Stimulated activated CD8-positive, alpha-beta memory T cell treated with anti-CD3 and anti-CD28 coated beads, Interleukin-15, amount 100 ng/mL, for 48 hours (primary cell): ENCODE measurements around the gene DRC7.
"Not testable (repeated sequence)": the region's sequence is repeated elsewhere in the genome, so short reads cannot be mapped to it uniquely, and the experiment has no call there.

Experiments
- DNase-seq, 2 donors: peaks; one replicate each; pipeline ENCODE4 v3.0.0-alpha.2; 2020; ENCODE audit warnings: low read depth in 2 of 2

Gene DRC7

GRCh38 chr16:57734308-57734924 lies 39.8 kb downstream of the DRC7 start:
- no peak for DNase-seq

GRCh38 chr16:57734925-57735754 lies 40.5 kb downstream of the DRC7 start:
- peak; percentile 98 for DNase-seq

GRCh38 chr16:57735755-57736418 lies 41.3 kb downstream of the DRC7 start, which contains the start of gene KATNB1:
KATNB1 (plus strand) TSS chr16:57735770; CDS start chr16:57737244, 1,474 bp downstream.
- no peak for DNase-seq

- DNase-seq, result peak in 1 of 2 donors; percentile 25
Observed at GRCh38 chr16:57736419-57737351, 42.1 kb downstream of the DRC7 start.

GRCh38 chr16:57738844-57739243 lies 44.2 kb downstream of the DRC7 start:
- no peak for DNase-seq

GRCh38 chr16:57739756-57740422 lies 45.3 kb downstream of the DRC7 start:
- DNase-seq, result no peak

GRCh38 chr16:57740423-57741071 lies 45.9 kb downstream of the DRC7 start:
- DNase-seq, result no peak

GRCh38 chr16:57741660-57742191 lies 47.1 kb downstream of the DRC7 start:
- no peak for DNase-seq

- no peak for DNase-seq
Observed at GRCh38 chr16:57742543-57742942, 47.9 kb downstream of the DRC7 start.

- no peak for DNase-seq
Observed at GRCh38 chr16:57743458-57743857, 48.9 kb downstream of the DRC7 start.

DNA sequence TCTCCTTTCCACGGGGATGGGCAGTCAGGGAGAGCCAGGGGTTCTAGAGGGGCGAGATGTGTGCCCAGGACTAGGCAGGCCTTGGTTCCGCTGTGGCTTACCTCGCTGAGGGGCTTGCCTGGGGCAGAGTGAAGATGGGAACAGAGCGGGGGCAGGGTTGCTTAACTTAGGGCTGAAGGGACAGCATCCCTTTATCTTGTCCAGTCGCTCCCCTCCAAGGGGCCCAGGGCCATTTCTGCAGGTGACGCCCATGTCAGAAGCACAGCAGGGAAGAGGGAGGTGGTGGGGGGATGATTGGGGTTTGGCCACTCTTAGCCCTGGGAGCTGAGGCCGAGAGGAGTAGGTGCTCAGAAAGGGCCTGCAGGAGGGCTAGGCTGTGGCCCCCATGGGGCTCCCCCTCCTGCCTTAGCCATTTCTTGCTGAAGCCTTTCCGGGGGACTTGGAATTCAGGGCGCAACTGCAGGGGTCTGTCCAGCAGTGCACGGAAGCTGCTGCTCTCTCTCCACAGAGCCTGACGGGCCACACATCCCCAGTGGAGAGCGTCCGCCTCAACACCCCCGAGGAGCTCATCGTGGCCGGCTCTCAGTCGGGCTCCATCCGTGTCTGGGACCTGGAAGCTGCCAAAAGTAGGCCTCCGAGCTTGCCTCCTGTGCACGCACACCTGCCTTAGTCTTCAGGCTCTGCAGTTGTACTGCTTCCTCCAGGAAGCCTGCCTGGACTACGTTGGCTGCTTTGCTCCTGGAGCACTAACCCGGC lies 49.5 kb downstream of the DRC7 start:
- DNase-seq, result no peak

DNA sequence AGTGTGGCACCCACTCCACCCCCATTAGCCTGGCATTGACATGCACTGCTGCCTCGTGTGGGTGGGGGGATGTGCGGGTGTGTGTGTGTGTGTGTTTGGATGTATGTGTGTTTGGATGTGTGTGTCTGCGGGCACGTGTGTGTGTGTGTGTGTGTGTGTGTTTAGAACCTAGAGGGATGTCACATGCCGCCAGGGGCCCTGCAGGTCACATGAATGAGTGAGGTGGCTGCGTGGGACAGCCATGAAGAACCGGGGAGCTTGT lies 50.0 kb downstream of the DRC7 start:
- DNase-seq, result no peak

GRCh38 chr16:57745768-57746167 lies 51.2 kb downstream of the DRC7 start:
- DNase-seq, result no peak

- DNase-seq, result not testable (repeated sequence)
Observed at GRCh38 chr16:57746316-57746715, 51.7 kb downstream of the DRC7 start.

GRCh38 chr16:57747091-57747490 lies 52.5 kb downstream of the DRC7 start:
- no peak for DNase-seq

DNA sequence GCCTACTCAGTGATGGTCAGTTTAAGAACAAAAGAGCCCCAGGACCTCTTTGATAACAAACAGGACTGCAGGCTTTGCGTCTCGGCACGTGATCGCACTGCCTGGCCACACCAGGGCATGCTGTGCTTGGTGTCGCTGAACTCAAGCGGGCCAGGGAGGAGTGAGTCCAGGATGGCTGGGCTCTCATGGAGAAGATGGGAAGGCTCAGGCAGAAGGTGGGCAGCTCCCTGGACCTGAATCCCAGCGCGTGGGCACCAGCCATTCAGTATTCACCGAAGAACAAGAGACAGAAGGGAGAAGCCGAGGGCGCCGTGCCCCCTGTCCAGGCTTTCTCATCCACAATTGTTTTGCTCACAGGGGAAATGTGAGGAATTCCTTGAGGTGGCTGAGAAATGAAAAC lies 52.9 kb downstream of the DRC7 start:
- no peak for DNase-seq

DNA sequence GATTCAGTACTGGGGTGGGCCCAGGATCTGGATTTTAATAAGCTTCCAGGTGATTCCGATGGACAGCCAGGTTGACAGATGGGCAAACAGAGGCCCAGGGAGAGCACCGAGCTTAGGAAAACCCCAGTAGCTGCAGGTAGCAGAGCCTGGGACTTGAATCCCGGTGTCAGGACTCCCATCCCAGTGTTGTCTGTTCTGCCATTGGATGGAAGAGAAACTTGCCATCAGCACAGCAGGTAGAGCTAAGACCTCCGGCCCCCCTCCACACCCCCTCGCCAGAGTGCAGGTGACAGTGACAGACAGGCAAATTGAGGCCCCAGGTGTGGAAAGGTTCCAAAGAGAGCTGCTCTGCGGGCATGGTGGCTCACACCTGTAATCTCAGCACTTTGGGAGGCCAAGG lies 53.4 kb downstream of the DRC7 start:
- no peak for DNase-seq

DNA sequence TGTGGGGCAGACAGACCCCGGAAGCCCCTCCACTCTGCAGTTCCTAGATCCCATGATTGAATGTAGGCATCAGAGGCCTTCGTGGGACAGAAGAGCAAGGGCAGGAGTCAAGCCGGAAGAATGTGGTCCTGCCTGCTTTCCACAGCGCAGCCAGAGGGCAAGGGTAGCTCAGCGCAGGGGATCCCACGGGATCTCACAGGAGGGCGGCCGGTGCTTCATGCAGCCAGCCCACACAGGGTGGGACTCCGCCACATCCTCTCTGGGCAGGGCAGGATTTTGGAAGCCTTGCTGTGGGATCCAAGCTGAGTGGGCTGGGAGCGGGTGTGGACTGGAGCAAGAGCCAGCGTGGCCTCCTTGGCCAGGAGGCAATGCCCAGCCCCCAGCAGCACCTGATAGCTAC lies 54.0 kb downstream of the DRC7 start:
- DNase-seq, result no peak

- DNase-seq, result no peak
Observed at GRCh38 chr16:57749101-57749692, 54.6 kb downstream of the DRC7 start.
